HG02981 (cell line): ENCODE measurements around the gene TP53BP1.
A peak's percentile ranks its signal among the peaks of the same experiment; 100 is the strongest.
"Not testable (repeated sequence)": the region's sequence is repeated elsewhere in the genome, so short reads cannot be mapped to it uniquely, and the experiment has no call there.

Experiments
- ATAC-seq: cut with Tn5 transposase; IDR thresholded peaks from one replicate; pipeline ENCODE4 v1.9.1; 2021; ENCODE audit warnings: mild to moderate bottlenecking, moderate library complexity; ENCODE audit not compliant: unreplicated experiment

The TP53BP1 gene

GRCh38 chr15:43492673-43493601 lies at the start of gene TP53BP1:
TSS of gene TP53BP1 (minus strand) at chr15:43493156. CDS start at chr15:43493043, 113 bp downstream.
- ATAC-seq, result peak; percentile 99

- ATAC-seq, result no peak
These were observed 48.8 kb upstream of the TP53BP1 start for GRCh38 chr15:43541785-43542184.

GRCh38 chr15:43538091-43538490 lies 45.1 kb upstream of the TP53BP1 start:
- ATAC-seq, result no peak

GRCh38 chr15:43534897-43535296 lies 41.9 kb upstream of the TP53BP1 start:
- no peak for ATAC-seq

GRCh38 chr15:43532826-43533225 lies 39.9 kb upstream of the TP53BP1 start:
- ATAC-seq, result not testable (repeated sequence)

- no peak for ATAC-seq
These were observed 38.2 kb upstream of the TP53BP1 start for GRCh38 chr15:43531018-43531670.

- ATAC-seq, result no peak
These were observed 36.8 kb upstream of the TP53BP1 start for GRCh38 chr15:43529587-43530345.

GRCh38 chr15:43529141-43529540 lies 36.2 kb upstream of the TP53BP1 start:
- no peak for ATAC-seq

GRCh38 chr15:43528542-43529007 lies 35.6 kb upstream of the TP53BP1 start:
- no peak for ATAC-seq

- ATAC-seq, result no peak
These were observed 35.0 kb upstream of the TP53BP1 start for GRCh38 chr15:43527802-43528541.

GRCh38 chr15:43527016-43527801 lies 34.3 kb upstream of the TP53BP1 start:
- ATAC-seq, result no peak

GRCh38 chr15:43526261-43526930 lies 33.4 kb upstream of the TP53BP1 start:
- no peak for ATAC-seq

GRCh38 chr15:43525131-43525530 lies 32.2 kb upstream of the TP53BP1 start:
- ATAC-seq, result no peak

- no peak for ATAC-seq
These were observed 31.4 kb upstream of the TP53BP1 start for GRCh38 chr15:43524254-43524845.

- ATAC-seq, result no peak
These were observed 30.7 kb upstream of the TP53BP1 start for GRCh38 chr15:43523646-43524045.

GRCh38 chr15:43522247-43522646 lies 29.3 kb upstream of the TP53BP1 start:
- no peak for ATAC-seq

- ATAC-seq, result no peak
These were observed 28.5 kb upstream of the TP53BP1 start for GRCh38 chr15:43521419-43521818.

- no peak for ATAC-seq
These were observed 27.2 kb upstream of the TP53BP1 start for GRCh38 chr15:43520138-43520537.

- no peak for ATAC-seq
These were observed 26.2 kb upstream of the TP53BP1 start for GRCh38 chr15:43519196-43519595.
